ENCODE results near the gene ITGA7.

ITGA7 gene

GRCh38 chr12:55659486-55660385 lies 48.0 kb downstream of the ITGA7 start:
- no peak overlapping the region for H3K4me3 ChIP-seq (ENCODE audit: low read depth, low read length)
- TF ChIP-seq, protein P1, sequence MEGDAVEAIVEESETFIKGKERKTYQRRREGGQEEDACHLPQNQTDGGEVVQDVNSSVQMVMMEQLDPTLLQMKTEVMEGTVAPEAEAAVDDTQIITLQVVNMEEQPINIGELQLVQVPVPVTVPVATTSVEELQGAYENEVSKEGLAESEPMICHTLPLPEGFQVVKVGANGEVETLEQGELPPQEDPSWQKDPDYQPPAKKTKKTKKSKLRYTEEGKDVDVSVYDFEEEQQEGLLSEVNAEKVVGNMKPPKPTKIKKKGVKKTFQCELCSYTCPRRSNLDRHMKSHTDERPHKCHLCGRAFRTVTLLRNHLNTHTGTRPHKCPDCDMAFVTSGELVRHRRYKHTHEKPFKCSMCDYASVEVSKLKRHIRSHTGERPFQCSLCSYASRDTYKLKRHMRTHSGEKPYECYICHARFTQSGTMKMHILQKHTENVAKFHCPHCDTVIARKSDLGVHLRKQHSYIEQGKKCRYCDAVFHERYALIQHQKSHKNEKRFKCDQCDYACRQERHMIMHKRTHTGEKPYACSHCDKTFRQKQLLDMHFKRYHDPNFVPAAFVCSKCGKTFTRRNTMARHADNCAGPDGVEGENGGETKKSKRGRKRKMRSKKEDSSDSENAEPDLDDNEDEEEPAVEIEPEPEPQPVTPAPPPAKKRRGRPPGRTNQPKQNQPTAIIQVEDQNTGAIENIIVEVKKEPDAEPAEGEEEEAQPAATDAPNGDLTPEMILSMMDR (IDR thresholded peaks at IDR 0.05; ENCODE audit: borderline replicate concordance, insufficient read depth, low read depth, low read length): peak; percentile 64

DNA sequence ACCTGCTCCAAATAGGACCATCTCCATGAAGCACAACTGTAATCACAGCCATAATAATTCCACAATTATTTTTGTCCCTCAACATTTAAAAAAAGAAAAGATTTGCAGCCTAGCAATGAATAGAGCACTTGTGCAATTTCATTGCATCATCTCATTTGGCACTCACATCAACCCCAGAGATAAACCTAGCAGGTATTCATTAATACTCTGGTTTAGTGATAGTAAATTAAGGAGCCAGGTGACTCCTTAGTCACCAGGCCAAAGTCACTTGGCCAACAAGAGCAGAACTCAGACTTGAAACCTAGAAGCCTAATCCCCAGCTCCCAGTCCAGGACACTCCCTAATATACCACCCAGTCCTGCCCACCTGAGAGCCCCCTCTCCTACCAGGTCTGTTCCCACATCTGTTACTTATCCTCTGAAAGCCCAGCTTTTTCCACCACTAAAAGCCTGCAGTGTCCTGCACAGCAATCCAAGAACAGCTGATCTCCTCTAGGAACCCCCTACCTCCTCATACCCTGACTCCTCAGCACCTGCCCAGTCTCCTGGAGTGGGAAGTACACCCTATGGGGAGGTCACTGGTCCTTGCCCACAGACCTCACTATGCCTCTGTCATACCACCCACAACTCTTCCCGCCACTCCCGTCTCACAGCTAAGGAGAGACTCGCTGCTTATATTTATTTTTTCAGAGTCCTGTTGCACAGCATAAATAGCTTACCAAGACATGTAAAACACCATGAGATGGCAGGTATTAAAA lies 48.9 kb downstream of the ITGA7 start:
- no peak overlapping the region for H3K4me3 ChIP-seq (ENCODE audit: low read depth, low read length)
- TF ChIP-seq, protein P1 (IDR thresholded peaks at IDR 0.05; ENCODE audit: borderline replicate concordance, insufficient read depth, low read depth, low read length): no peak

DNA sequence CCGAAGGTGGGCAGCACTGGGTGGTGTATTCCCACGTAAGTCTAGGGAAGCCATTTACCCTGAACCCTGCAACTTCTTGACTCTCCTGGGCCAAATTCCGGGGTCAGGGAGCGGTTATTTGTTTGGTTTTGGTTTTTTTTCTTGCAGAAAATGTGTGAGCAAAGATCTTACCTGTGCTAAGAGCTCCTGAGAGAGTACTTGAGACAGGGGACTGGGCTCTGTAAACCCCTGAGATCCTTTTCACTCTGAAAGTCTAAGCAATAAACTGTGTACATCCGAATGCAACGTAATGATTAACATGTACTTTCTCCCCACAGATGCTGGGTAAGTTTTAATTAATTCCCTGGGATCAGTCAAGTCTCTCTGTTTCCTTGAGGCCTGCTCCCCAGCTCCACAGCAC lies 49.5 kb downstream of the ITGA7 start:
- H3K4me3 ChIP-seq (ENCODE audit: low read depth, low read length): no peak overlapping the region
- TF ChIP-seq, protein P1 (IDR thresholded peaks at IDR 0.05; ENCODE audit: borderline replicate concordance, insufficient read depth, low read depth, low read length): no peak

- TF ChIP-seq, protein P1 (IDR thresholded peaks at IDR 0.05; ENCODE audit: borderline replicate concordance, insufficient read depth, low read depth, low read length): no peak
- H3K4me3 ChIP-seq (ENCODE audit: low read depth, low read length): no peak overlapping the region
Observed at GRCh38 chr12:55657212-55657611, 50.5 kb downstream of the ITGA7 start.

DNA sequence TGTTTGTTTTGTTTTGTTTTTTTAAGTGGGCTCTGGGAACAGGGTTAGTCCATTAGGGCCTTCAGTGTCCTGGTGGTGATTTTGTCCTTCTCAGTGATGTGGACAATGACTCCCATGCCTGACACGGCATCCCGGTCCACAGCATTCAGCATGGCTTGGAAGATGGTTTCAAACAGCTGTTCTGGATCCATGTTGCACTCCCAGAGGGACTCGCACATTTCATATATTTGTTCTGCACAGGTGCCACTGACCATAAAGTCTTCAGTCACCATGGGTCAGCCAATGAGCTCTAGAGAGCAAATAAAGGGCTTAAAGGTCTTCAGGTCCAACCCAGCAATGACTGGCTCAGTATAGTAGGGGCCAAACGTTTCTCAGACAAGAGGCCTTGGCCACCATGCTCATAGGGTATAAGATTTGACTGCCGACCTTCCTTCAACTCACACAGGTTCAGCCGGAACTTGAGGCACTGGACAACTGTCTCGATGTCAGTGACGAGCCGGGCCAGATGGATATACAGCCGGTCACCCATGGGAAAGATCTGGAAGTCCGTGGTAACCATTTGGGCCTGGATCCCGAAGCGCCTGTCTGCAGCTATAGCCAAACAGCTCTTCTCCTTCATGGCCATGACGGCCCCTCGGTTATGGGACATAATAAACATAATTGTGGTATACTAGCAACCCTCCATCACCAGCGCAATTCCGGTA lies 53.0 kb downstream of the ITGA7 start:
- TF ChIP-seq, protein P1 (IDR thresholded peaks at IDR 0.05; ENCODE audit: borderline replicate concordance, insufficient read depth, low read depth, low read length): no peak
- H3K4me3 ChIP-seq (ENCODE audit: low read depth, low read length): no peak overlapping the region

- TF ChIP-seq, protein P1 (IDR thresholded peaks at IDR 0.05; ENCODE audit: borderline replicate concordance, insufficient read depth, low read depth, low read length): no peak
- no peak overlapping the region for H3K4me3 ChIP-seq (ENCODE audit: low read depth, low read length)
Observed at GRCh38 chr12:55653031-55653430, 54.7 kb downstream of the ITGA7 start.

All from GM12875 (cell line).